Activated CD4-positive, alpha-beta T cell treated with anti-CD3 and anti-CD28 coated beads for 4 hours (primary cell): ENCODE data around the gene HELZ2.

ENCODE experiments used
- DNase-seq, 2 donors: peaks; one replicate each; pipeline ENCODE4 v3.0.0-alpha.2; 2020

The HELZ2 gene

GRCh38 chr20:63549679-63550282 lies 24.3 kb downstream of the HELZ2 start:
- no peak for DNase-seq

GRCh38 chr20:63549019-63549418 lies 25.0 kb downstream of the HELZ2 start:
- DNase-seq = no peak

DNA sequence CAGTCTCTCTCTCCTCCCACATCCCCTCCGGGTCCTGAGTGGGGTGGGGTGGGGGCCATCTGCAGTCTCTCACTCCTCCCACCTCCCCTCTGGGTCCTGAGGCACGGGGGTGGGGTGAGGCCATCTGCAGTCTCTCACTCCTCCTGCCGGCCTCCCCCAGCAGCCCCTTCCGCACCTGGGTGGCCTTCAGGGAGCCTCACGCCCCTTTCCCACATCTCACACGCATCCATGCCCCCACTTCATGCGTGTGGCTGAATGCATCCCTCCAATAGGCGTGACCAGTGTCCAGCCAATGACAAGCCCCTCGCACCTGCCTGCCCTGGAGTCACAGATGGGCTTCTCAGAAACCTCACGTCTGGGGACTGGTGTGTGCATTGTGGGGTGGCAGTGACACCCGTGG lies 25.5 kb downstream of the HELZ2 start:
- DNase-seq = no peak

DNA sequence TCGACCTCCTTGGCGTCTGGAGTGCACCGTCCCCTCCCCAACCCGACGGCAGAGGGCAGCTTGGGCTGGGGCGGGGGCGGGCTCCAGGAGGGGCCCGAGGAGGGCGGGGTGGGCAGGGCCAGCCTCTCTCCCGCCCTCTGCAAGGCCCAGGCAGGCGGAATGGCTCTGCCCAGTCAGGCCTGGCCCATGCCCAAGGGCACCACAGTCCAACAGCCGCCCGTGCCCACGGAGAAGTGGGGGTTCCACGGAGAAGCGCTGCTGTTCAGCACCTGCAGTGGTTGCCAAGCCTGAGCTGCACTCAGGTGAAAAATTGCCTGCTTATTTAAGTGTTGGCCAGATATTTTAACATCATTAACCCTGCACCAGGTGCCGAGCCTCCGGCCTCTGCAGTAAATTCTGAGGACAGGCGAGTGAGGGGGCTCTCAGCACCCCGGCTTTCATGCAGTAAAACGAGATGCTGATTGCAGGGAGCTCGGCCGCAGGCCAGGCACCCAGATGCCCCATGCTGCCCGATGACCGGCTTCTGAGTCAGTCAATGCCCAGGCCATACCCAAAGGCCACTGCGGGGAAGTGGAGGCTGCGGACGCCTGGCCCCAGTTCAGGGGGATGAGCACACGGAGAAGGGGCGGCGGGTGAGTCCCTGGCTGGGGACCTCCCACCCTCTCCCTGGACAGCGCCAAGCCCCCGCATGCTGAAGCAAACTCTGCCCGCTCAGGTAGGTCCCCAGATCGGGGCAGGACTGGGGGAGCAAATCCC lies 26.1 kb downstream of the HELZ2 start, which contains the start of gene SRMS:
SRMS (minus strand) TSS at position 25 of the 756 bp plus-strand sequence. CDS start 286 bp downstream, outside the sequence.
- DNase-seq = no peak

- DNase-seq = no peak
Observed at GRCh38 chr20:63546956-63547724, 26.9 kb downstream of the HELZ2 start.

- DNase-seq = no peak
Observed at GRCh38 chr20:63546256-63546955, 27.6 kb downstream of the HELZ2 start.

DNA sequence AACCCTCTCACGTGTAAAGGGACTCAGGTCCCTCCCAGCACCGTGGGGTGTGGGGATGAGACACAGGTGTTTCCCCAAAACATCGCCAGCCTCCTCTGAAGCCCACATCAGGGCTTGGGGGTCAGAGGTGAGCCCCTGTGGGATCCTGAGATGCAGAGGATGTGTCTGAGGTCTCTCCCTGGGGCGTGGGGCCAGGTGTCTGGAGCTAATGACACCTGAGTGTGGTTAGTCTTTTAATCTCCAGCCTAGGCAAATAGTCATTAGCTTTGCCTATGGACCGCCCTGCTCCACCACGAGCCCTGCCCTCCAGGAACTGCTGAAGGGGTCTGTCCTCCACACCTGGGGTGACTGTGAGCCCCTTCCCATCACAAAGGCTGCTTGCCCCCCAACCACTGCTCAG lies 28.2 kb downstream of the HELZ2 start:
- DNase-seq = no peak

GRCh38 chr20:63544958-63545516 lies 29.0 kb downstream of the HELZ2 start:
- no peak for DNase-seq

- no peak for DNase-seq
Observed at GRCh38 chr20:63544241-63544957, 29.6 kb downstream of the HELZ2 start.

DNA sequence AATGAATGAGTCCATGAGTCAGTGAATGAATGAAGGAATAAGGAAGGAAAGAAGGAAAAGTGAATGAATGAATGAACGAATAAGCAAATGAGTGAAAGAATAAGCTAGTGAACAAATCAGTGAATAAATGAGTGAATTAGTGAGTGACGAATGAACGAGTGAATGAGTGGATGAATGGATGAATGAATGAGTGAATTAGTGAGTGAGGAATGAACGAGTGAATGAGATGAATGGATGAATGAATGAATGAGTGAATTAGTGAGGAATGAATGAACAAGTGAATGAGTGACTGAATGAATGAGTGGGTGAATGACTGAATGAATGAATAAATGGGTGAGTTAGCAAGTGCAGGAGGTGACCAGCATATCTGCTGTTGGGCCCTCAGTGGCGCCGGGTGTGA lies 30.3 kb downstream of the HELZ2 start:
- no peak for DNase-seq

GRCh38 chr20:63543131-63543530 lies 30.9 kb downstream of the HELZ2 start:
- no peak for DNase-seq

- DNase-seq = no peak
Observed at GRCh38 chr20:63542696-63543095, 31.3 kb downstream of the HELZ2 start.

GRCh38 chr20:63542031-63542559 lies 31.9 kb downstream of the HELZ2 start:
- no peak for DNase-seq

GRCh38 chr20:63541371-63541770 lies 32.7 kb downstream of the HELZ2 start:
- no peak for DNase-seq

DNA sequence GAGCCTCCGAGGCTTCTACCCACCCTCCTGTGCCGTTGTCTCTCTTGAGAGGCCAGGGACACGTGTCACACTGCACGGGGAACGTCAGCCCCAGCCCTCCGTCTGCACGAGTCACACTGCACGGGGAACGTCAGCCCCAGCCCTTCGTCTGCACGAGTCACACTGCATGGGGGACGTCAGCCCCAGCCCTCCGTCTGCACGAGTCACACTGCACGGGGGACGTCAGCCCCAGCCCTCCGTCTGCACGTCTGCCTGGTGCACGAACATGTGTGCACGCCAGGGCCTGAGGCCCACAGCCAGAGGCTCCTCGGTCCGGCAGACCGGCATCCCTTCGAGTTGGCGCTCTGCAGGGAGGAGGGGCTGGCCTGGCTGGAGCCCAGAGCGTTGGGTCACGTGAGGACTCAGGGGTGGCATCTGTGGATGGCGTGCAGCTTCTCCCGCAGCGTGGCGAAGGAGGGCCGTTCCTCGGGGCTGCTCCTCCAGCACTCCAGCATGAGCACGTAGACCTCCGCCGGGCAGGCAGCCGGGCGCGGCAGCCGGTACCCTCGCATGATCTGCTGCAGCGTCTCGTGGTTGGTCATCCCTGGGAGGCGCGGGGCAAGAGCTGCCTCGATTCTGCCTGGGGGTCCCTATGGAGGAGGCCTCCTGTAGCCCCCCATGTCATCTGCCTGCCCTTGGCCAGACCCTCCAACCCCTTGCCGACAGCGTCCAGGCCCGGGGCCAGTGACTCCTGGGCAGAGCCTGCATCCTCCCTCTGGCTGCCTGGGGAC lies 33.4 kb downstream of the HELZ2 start:
- no peak for DNase-seq

DNA sequence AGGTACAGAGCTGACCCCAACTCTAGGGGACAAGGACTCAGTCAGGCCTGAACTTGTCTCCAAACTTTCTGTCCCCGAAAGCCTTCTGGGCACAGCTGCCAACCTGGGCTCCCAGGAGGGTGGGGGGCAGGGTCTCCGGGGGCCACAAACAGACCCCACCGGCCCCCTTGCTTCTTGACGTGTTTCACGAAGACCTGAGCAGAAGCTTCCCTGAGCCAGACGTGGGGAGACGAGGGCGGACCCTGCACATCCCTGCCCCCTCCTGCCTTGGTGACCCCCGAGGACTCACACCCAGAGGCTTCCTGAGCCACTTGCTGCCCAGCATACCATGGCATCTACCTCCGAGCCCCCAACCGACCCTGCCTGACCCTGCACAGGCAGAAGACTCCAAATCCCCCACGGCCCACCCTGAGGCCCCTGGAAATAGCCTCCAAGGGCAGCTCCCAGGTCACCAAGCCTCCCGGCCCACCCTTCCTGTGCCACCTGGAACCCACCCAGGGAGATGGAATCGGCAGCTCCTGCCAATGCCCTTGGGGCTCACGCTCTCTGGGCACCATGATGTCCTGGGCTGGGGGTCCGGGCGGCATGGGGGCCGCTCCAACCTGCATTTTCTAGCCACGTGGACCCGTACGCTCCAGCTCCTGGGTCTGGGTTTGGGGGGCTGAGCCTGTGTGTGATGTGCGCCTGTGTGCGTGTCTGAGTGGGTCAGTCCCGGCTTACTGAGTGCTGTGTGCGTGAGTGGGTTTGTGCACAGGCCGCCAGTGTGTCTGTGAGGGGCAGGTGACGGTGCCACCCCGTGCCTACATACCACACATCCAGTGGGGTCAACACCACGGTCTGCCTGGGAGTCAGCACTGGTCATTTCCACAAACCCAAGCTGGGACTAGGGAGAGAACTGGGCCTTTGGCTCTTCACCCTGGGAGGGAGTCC lies 34.3 kb downstream of the HELZ2 start:
- no peak for DNase-seq

GRCh38 chr20:63539092-63539430 lies 35.0 kb downstream of the HELZ2 start:
- DNase-seq = no peak

DNA sequence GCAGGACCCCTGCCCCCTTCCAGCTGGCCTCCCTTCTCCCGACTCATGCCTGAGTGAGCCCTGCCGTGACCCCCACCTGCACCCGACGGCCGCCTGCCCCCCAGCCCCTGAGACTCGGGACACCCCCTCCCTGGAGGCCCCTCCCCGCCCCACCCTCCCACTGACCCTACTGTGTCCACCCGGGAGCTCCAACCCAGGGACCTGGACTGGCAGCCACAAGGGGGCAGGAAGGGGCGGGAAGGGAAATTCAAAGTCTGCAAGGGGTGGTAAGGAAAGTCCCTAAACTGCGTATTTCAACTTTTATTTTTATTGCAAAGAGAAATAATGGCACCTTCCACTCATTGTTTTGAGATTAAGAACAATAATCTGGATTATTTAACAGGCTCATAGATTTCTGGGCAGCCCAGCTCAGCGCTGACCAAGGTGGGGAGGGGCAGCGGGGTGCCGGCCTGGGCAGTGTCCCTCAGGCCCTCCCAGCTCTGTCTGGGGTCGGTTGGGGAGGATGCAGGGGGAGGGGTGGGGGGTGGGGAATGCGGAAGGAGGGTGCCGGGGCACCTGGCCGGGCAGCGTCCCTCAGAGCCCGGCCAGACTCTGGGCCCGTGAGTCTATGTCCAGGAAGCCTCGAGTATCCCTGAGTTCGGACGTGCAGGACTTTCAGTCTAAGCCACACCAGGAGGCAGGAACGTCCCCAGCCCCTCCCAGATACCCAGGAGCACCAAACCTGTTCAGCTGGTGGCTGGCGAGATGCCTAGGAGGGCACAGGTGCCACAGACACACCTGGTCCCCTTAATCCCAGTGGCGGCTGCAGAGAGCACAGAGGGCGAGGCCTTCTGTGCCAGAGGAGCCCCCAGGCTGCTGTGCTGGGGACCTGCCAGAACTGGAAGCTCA lies 35.6 kb downstream of the HELZ2 start:
- DNase-seq = peak; percentile 40
